SU-DHL-6 (cell line): Measurements from ENCODE around the gene PPP2R5C.

Experiments
- H2AFZ ChIP-seq: fragments of 200-600 bp; sonication (generic); 2 replicates; pipeline ENCODE4 v1.6.1; 2014; ENCODE audit warnings: low read depth, mild to moderate bottlenecking, moderate library complexity, mixed read lengths, antibody characterized with exemption, low read length; ENCODE audit not compliant: severe bottlenecking
- H3F3A ChIP-seq: fragments of 200-600 bp; shearing (Covaris generic); 2 replicates; pipeline ENCODE4 v1.6.0; 2016; ENCODE audit warnings: antibody characterized with exemption, mild to moderate bottlenecking; ENCODE audit not compliant: insufficient read depth
- H3K27ac ChIP-seq: fragments of 200-600 bp; sonication (generic); 2 replicates; pipeline ENCODE4 v1.5.1; 2016; ENCODE audit warnings: low read depth, mild to moderate bottlenecking, low read length, moderate library complexity, mixed read lengths
- H3K27me3 ChIP-seq: fragments of 200-600 bp; sonication (generic), shearing (Covaris generic); 2 replicates; pipeline ENCODE4 v1.6.0; 2014; ENCODE audit warnings: mild to moderate bottlenecking, low read length
- H3K36me3 ChIP-seq: fragments of 200-600 bp; sonication (generic); 2 replicates; pipeline ENCODE4 v1.6.1; 2014; ENCODE audit warnings: mild to moderate bottlenecking, low read length, mixed read lengths
- H3K4me2 ChIP-seq: fragments of 300-600, 200-600 bp; shearing (Covaris generic), sonication (generic); 2 replicates; pipeline ENCODE4 v1.6.0; 2014; ENCODE audit warnings: low read length, low read depth, mild to moderate bottlenecking; ENCODE audit not compliant: poor library complexity, severe bottlenecking
- H3K4me3 ChIP-seq: fragments of 200-600 bp; sonication (generic); 2 replicates; pipeline ENCODE4 v1.5.1; 2014; ENCODE audit warnings: antibody characterized with exemption, low read length, mild to moderate bottlenecking, mixed read lengths; ENCODE audit not compliant: insufficient read depth, poor library complexity, severe bottlenecking
- H3K79me2 ChIP-seq: fragments of 200-600 bp; sonication (generic); 2 replicates; pipeline ENCODE4 v1.6.1; 2014; ENCODE audit warnings: mild to moderate bottlenecking, low read length, moderate library complexity; ENCODE audit not compliant: insufficient read depth
- H3K9ac ChIP-seq: fragments of 200-600 bp; sonication (generic); 2 replicates; pipeline ENCODE4 v1.7.0; 2014; ENCODE audit warnings: mild to moderate bottlenecking, low read length
- H3K9me2 ChIP-seq: fragments of 200-600 bp; sonication (generic); replicated peaks from 2 replicates; pipeline ENCODE4 v1.6.1; 2014; ENCODE audit warnings: low read length; ENCODE audit not compliant: insufficient read depth
- H3K9me3 ChIP-seq: fragments of 200-600 bp; sonication (generic); 2 replicates; pipeline ENCODE4 v1.6.1; 2014; ENCODE audit warnings: low read length, mixed read lengths; ENCODE audit not compliant: insufficient read depth
- H4K20me1 ChIP-seq: fragments of 200-600 bp; sonication (generic); 2 replicates; pipeline ENCODE4 v1.6.1; 2014; ENCODE audit warnings: low read depth, mild to moderate bottlenecking, antibody characterized with exemption, low read length, moderate library complexity, mixed read lengths
- EZH2phosphoT487 ChIP-seq: fragments of 200-600 bp; sonication (generic), shearing (Covaris generic); conservative IDR thresholded peaks from 2 replicates; pipeline ENCODE4 v1.6.1; 2018; ENCODE audit warnings: mild to moderate bottlenecking, antibody characterized with exemption, low read length, moderate library complexity, mixed read lengths
- TF ChIP-seq, protein P1 (sequence below): fragments of 200-600 bp; sonication (generic); IDR thresholded peaks from one replicate; pipeline ENCODE4 v1.5.1; 2017; ENCODE audit warnings: antibody characterized with exemption, mild to moderate bottlenecking, low read length, moderate library complexity; ENCODE audit not compliant: insufficient read depth, poor library complexity, severe bottlenecking

PPP2R5C gene

DNA sequence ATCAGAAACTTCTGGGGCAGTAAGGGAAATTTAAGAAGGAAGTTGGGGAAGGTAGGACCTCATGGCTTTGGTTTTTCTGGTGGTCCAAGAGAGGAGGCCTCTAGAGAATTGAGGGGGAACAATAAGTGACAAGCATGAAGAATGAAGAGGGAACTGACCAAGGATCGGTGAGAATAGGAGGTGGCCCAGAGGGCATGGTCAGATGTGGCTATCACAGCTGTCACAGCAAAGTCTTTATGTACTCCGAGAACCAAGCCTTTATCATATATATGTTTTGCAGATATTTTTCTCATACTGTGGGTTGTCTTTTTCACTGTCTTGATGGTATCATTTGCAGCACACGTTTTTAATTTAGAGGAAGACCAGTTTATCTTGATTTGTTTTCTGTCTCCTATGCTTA is 64.3 kb downstream of the PPP2R5C start:
- Histone ChIP-seq H3K79me2 (peaks cover 98% of the 10 kb centered on the region), H4K20me1 (no peaks in the 10 kb centered on the region), H3F3A (peaks cover 45% of the 10 kb centered on the region), H3K36me3 (peaks cover 12% of the 10 kb centered on the region; the same call in 1 of the 2 replicates), H3K9me3 (no peaks in the 10 kb centered on the region), H2AFZ (no peak overlapping the region), H3K4me3 (peak overlapping the region; percentile 52), H3K9me2 (no peaks in the 10 kb centered on the region), H3K4me2 (peak overlapping the region; percentile 88), H3K9ac (peak overlapping the region; percentile 59), H3K27ac (peak overlapping the region; percentile 98), H3K27me3 (no peaks in the 10 kb centered on the region)
- TF ChIP-seq EZH2phosphoT487 = no peak
- TF ChIP-seq, protein P1, sequence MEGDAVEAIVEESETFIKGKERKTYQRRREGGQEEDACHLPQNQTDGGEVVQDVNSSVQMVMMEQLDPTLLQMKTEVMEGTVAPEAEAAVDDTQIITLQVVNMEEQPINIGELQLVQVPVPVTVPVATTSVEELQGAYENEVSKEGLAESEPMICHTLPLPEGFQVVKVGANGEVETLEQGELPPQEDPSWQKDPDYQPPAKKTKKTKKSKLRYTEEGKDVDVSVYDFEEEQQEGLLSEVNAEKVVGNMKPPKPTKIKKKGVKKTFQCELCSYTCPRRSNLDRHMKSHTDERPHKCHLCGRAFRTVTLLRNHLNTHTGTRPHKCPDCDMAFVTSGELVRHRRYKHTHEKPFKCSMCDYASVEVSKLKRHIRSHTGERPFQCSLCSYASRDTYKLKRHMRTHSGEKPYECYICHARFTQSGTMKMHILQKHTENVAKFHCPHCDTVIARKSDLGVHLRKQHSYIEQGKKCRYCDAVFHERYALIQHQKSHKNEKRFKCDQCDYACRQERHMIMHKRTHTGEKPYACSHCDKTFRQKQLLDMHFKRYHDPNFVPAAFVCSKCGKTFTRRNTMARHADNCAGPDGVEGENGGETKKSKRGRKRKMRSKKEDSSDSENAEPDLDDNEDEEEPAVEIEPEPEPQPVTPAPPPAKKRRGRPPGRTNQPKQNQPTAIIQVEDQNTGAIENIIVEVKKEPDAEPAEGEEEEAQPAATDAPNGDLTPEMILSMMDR = no peak

DNA sequence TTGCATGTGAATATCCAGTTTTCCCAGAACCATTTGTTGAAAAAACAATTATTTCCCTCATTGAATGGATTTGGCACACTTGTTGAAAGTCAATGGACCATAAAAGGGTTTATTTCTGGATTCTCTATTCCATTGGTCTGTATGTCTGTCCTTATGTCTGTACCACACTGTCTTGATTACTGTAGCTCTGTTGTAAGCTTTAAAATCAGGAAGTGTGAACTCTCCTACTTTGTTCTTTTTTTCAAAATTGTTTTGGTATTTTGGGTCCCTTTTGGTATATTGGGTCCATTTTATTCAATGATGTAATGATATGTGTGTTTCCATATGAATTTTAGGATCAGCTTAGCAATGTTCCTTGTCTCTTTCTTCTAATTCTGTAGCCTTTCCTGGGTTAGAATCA is 64.8 kb downstream of the PPP2R5C start:
- Histone ChIP-seq H3K4me3 (no peak overlapping the region), H4K20me1 (no peaks in the 10 kb centered on the region), H3K27ac (peak overlapping the region; percentile 98; the same call in 1 of the 2 replicates)

DNA sequence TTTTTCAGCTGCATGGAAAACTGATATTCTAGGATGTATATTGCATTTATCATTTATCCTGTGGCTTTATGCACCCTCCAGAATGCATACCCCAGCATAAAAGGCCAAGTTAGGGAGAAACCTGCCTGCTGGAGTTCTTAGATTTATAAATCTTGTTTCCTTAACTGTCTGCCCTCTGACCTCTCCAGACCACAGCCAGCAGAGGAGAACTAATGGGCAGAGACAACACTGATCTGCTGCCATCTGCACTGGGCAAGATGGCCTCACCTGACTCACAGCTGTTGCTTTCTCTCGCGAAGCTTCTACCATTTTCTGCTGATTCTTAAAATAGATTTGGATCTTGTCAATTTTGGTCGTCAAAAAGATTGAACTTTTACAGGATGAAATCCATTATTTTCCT is 65.8 kb downstream of the PPP2R5C start:
- H3K9me3 ChIP-seq = no peaks in the 10 kb centered on the region
- peaks cover 12% of the 10 kb centered on the region; the same call in 1 of the 2 replicates for H3K36me3 ChIP-seq
- H4K20me1 ChIP-seq = no peaks in the 10 kb centered on the region
- H3K79me2 ChIP-seq = peaks cover 98% of the 10 kb centered on the region
- H3K27ac ChIP-seq = peak overlapping the region; percentile 1; the same call in 1 of the 2 replicates
- no peak overlapping the region for H3K4me3 ChIP-seq
- no peak overlapping the region for H2AFZ ChIP-seq
- H3K9me2 ChIP-seq = no peaks in the 10 kb centered on the region
- H3K4me2 ChIP-seq = no peak overlapping the region
- H3K9ac ChIP-seq = no peak overlapping the region
- peaks cover 37% of the 10 kb centered on the region for H3F3A ChIP-seq
- H3K27me3 ChIP-seq = no peaks in the 10 kb centered on the region
- TF ChIP-seq, protein P1 = no peak

More for the DNA sequence above, 64.8 kb downstream of the PPP2R5C start:
- H3K79me2 ChIP-seq = peaks cover 98% of the 10 kb centered on the region
- no peaks in the 10 kb centered on the region for H3K9me2 ChIP-seq
- no peaks in the 10 kb centered on the region for H3K27me3 ChIP-seq
- peaks cover 12% of the 10 kb centered on the region; the same call in 1 of the 2 replicates for H3K36me3 ChIP-seq
- no peak overlapping the region for H2AFZ ChIP-seq
- TF ChIP-seq, protein P1 = no peak
- no peak for TF ChIP-seq EZH2phosphoT487
- no peaks in the 10 kb centered on the region for H3K9me3 ChIP-seq
- H3K4me2 ChIP-seq = peak overlapping the region; percentile 88
- peaks cover 40% of the 10 kb centered on the region for H3F3A ChIP-seq
- H3K9ac ChIP-seq = no peak overlapping the region
